Measurements from ENCODE around the gene FOXO1. TPM values are rescaled to one million over a fixed set of nuclear protein-coding genes. Genes with fewer than 3 reads are reported as not detected.

FOXO1 gene
- total RNA-seq, 4 donors from 2014 or later = 65.6 to 87.4 (median 78.5) TPM

DNA sequence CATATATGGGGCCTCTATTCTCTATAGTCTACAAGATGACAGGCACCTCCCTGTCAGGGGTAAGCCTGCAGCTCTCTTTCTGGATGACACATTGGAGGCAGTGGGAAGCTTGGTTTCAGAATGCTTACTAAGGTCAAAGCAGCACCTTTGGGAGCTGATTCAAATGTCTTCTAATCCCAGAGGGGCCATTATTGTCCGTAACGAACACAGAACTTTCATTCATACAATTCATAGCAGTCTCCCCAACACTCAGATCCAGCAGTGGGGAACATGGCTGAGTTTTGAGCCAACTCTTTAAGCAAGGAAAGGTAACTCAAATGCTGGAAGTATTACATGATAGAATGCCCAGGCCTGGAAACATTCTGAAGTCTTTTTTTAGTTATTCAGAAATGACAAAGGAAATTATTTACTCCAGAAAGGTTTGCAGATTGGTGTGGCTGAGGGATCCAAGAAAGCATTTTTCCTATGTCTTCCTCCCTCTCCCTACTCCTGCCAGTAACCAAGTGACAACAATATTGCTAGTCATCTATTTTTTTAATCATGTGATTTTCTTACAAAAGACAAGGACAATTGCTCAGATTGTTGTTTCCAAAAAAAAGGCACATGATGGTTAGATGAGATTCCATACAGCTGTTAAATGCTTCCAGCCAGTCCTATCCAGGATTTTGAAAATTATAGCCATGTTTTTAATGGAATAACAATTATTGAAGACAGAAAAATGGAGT is 118.7 kb downstream of the FOXO1 start:
- no peak for TF ChIP-seq EP300 (IDR thresholded peaks at IDR 0.05)
- TF ChIP-seq, protein P1, sequence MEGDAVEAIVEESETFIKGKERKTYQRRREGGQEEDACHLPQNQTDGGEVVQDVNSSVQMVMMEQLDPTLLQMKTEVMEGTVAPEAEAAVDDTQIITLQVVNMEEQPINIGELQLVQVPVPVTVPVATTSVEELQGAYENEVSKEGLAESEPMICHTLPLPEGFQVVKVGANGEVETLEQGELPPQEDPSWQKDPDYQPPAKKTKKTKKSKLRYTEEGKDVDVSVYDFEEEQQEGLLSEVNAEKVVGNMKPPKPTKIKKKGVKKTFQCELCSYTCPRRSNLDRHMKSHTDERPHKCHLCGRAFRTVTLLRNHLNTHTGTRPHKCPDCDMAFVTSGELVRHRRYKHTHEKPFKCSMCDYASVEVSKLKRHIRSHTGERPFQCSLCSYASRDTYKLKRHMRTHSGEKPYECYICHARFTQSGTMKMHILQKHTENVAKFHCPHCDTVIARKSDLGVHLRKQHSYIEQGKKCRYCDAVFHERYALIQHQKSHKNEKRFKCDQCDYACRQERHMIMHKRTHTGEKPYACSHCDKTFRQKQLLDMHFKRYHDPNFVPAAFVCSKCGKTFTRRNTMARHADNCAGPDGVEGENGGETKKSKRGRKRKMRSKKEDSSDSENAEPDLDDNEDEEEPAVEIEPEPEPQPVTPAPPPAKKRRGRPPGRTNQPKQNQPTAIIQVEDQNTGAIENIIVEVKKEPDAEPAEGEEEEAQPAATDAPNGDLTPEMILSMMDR (IDR thresholded peaks at IDR 0.05) = no peak
- TF ChIP-seq POLR2A (IDR thresholded peaks at IDR 0.05; ENCODE audit: low read depth) = no peak
- TF ChIP-seq POLR2AphosphoS5 (IDR thresholded peaks at IDR 0.05) = no peak
- H3K27ac ChIP-seq (replicated peaks in 1 of 4) = peak overlapping the region in 2 of 4 donors; percentile 3 to 16

DNA sequence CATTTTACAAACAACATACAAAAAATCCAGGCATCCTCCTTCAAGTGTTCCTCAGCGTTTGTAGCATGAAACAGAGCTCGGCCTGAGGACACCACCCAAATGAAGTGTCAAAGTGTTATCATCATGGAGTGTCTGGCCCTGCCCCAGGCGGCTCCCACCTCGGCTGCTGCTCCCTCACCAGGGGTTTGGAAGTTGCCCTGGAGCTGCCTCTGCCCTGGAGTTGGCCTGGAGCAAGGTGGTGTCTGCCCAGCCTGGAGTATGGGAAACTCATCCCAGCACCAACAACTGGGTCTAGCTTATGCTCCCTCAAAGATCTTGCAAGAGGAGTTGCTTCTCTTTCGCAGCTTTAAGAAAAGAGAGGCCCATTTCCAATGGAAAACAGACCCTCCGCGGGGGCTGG is 120.4 kb downstream of the FOXO1 start:
- Histone ChIP-seq H3K27ac (replicated peaks in 1 of 4) (no peak overlapping the region), H3K4me1 (peaks cover 5 to 36% (median 20%) of the 10 kb centered on the region in 4 donors), H3K27me3 (no peaks in the 10 kb centered on the region), H3K9me3 (no peaks in the 10 kb centered on the region), H3K4me3 (no peak overlapping the region), H3K36me3 (no peaks in the 10 kb centered on the region)
- 88% methylated on average over 7 of the region's 7 CpGs for WGBS
- intact Hi-C loops (cut with DNase I) = no loop called here
- TF ChIP-seq, protein P1 (IDR thresholded peaks at IDR 0.05) = no peak
- no peak for TF ChIP-seq POLR2AphosphoS5 (IDR thresholded peaks at IDR 0.05)
- no peak for TF ChIP-seq EP300 (IDR thresholded peaks at IDR 0.05)
- no peak for TF ChIP-seq POLR2A (IDR thresholded peaks at IDR 0.05; ENCODE audit: low read depth)
- DNase-seq (ENCODE audit: extremely low spot score) = no peak

More for the DNA sequence above, 118.7 kb downstream of the FOXO1 start:
- no peaks in the 10 kb centered on the region for H3K27me3 ChIP-seq
- peaks cover 3 to 32% (median 22%) of the 10 kb centered on the region in 4 donors for H3K4me1 ChIP-seq
- no peak overlapping the region for H3K4me3 ChIP-seq
- intact Hi-C loops (cut with DNase I) = no loop called here
- H3K9me3 ChIP-seq = no peaks in the 10 kb centered on the region
- no peak for DNase-seq (ENCODE audit: extremely low spot score)
- WGBS = 48% methylated on average over 2 of the region's 2 CpGs
- H3K36me3 ChIP-seq = no peaks in the 10 kb centered on the region

DNA sequence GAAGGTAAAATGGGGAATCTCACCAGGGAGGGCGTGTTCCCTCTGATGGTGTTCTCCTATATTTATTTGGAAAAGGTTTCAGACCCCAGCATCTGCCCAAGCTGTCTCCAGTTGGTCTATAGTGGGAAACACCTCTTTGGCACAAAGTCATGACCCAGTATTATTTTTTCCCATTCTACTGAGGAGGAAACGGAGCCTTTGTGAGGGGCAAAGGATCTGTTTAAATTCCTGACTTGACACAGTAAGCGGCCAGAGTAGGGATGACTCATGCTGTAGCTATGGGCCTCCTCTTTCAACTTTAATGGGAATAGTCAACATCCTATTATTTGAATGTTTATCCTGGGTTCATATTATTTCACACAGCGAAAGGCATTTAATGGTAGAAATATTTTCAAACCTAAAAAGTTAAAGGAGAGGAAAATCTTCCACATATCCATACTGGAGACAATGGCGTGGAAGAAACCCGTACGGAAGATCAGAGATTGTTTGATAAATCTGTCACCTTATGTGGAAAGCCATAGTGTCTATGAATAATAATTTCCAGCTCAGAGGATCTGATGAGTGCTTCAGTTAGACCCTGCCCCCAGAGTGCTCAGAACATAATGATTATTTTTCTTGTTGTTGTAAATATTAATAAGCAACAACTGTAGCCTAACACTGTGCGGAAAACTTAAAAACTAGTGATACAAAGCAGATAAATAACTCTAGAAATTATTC is 126.0 kb downstream of the FOXO1 start:
- intact Hi-C loops (cut with DNase I) = no loop called here

DNA sequence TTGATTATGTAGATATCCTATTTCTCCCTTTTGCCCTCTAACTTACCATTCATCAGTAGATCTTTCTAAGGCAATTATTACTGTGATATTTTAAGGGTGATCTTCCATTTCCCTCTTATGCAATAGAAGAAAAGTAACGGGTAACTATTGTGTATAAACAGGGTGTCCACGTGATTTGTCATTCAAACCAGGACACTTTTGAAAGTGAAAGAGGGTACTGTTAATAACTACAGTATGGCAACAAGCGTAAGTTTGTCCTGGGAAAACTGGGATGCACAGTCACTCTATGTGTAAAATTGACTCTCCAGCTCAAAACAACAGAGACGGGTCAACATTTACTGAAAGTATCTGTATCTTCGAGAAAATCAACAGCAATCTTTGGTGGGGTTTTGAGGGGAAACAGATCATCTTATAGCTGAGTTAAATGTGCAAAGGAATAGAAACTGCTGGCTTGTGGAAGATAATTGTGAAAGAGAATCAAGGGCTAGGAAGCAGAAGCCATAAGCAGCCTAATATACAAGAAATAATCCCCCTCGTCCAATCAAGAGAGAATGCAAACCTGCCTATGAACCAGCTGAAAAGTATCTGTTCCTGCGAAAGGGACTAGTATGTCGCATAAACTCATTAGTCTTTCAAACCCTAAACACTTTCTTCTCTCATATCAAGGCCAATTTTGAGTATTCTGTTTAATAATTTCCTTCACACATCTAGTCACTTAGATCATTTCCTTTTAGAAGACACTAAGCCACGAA is 126.7 kb downstream of the FOXO1 start:
- TF ChIP-seq POLR2A (IDR thresholded peaks at IDR 0.05; ENCODE audit: low read depth) (no peak), POLR2AphosphoS5 (IDR thresholded peaks at IDR 0.05) (no peak), EP300 (IDR thresholded peaks at IDR 0.05) (no peak)
- TF ChIP-seq, protein P1 (IDR thresholded peaks at IDR 0.05) = no peak
- Histone ChIP-seq H3K9me3 (no peaks in the 10 kb centered on the region), H3K27ac (replicated peaks in 1 of 4) (peak overlapping the region; percentile 29 to 57 (median 47)), H3K36me3 (no peaks in the 10 kb centered on the region), H3K27me3 (no peaks in the 10 kb centered on the region), H3K4me3 (no peak overlapping the region), H3K4me1 (peaks cover 11 to 25% (median 18%) of the 10 kb centered on the region in 4 donors)
- DNase-seq (ENCODE audit: extremely low spot score) = no peak
- intact Hi-C loops (cut with DNase I) = no loop called here
- WGBS = 73% methylated on average over 9 of the region's 9 CpGs

More for the DNA sequence above, 126.0 kb downstream of the FOXO1 start:
- no peak for DNase-seq (ENCODE audit: extremely low spot score)
- H3K27me3 ChIP-seq = no peaks in the 10 kb centered on the region
- H3K4me3 ChIP-seq = peak overlapping the region in 1 of 4 donors; percentile 9
- peak overlapping the region; percentile 29 to 57 (median 47) for H3K27ac ChIP-seq (replicated peaks in 1 of 4)
- no peaks in the 10 kb centered on the region for H3K36me3 ChIP-seq
- TF ChIP-seq POLR2AphosphoS5 (IDR thresholded peaks at IDR 0.05) (peak; percentile 10 to 21), POLR2A (IDR thresholded peaks at IDR 0.05; ENCODE audit: low read depth) (no peak)
- WGBS = 42% methylated on average over 8 of the region's 8 CpGs
- peaks cover 11 to 25% (median 18%) of the 10 kb centered on the region in 4 donors for H3K4me1 ChIP-seq
- H3K9me3 ChIP-seq = no peaks in the 10 kb centered on the region

Measured in esophagus muscularis mucosa (tissue), 4 donors.